HEK293 (cell line): ENCODE measurements around the gene METRNL.

ENCODE experiments used
- CTCF ChIA-PET: fragments of 350-600 bp; formaldehyde crosslinking; extraction: SDS; loops from one replicate; lab custom pipeline; 2021; ENCODE audit warnings: antibody characterized with exemption; lab: Yijun Ruan, JAX
- POLR2A ChIA-PET: fragments of 300-600 bp; formaldehyde crosslinking; extraction: SDS; loops from one replicate; lab custom pipeline; 2020; ENCODE audit warnings: antibody characterized with exemption, inconsistent platforms; lab: Yijun Ruan, JAX
- H3K27ac ChIP-seq: fragments of 200-500 bp; sonication (Bioruptor generic); 2 replicates; pipeline ENCODE4 v1.5.1; 2014; ENCODE audit warnings: low read depth, low read length, control low read depth, inconsistent platforms; ENCODE audit errors: extremely low read depth
- H3K36me3 ChIP-seq, 2 experiments: fragments of 200-500 bp in 1 of 2; sonication (Bioruptor generic) in 1 of 2; 1 replicate in 1 of 2; 2 replicates in 1 of 2; pipeline ENCODE4 v1.5.1; 2014 to 2017; ENCODE audit warnings: inconsistent platforms in 2 of 2, low read length in 2 of 2; ENCODE audit not compliant: control insufficient read depth in 2 of 2, insufficient read depth in 1 of 2
- H3K4me1 ChIP-seq: fragments of 200-500 bp; sonication (Bioruptor generic); 2 replicates; pipeline ENCODE4 v1.5.1; 2014; ENCODE audit warnings: mild to moderate bottlenecking, low read length, inconsistent platforms; ENCODE audit not compliant: control insufficient read depth, insufficient read depth
- H3K4me3 ChIP-seq: 2 replicates; pipeline ENCODE4 v1.5.1; 2011; ENCODE audit warnings: low read depth, mild to moderate bottlenecking, control low read depth, low read length, moderate library complexity
- H3K9me3 ChIP-seq: fragments of 200-500 bp; sonication (Bioruptor generic); 2 replicates; pipeline ENCODE4 v1.5.1; 2014; ENCODE audit warnings: low read depth, low read length, inconsistent platforms; ENCODE audit not compliant: control insufficient read depth, insufficient read depth
- BCL11B ChIP-seq: fragments of 450-650 bp; formaldehyde crosslinking; IDR thresholded peaks from 2 replicates; pipeline ENCODE4 v1.5.1; 2016; ENCODE audit warnings: low read depth, missing biosample characterization, missing genetic modification characterization
- HOXC10 ChIP-seq: sonication (generic); formaldehyde crosslinking; IDR thresholded peaks from 2 replicates; pipeline ENCODE4 v1.8.1; 2023; ENCODE audit warnings: mild to moderate bottlenecking, missing genetic modification reagents
- INSM2 ChIP-seq: fragments of 450-650 bp; formaldehyde crosslinking; IDR thresholded peaks from 2 replicates; pipeline ENCODE4 v1.5.1; 2016; ENCODE audit warnings: missing biosample characterization, missing genetic modification characterization
- KLF17 ChIP-seq: fragments of 450-650 bp; formaldehyde crosslinking; IDR thresholded peaks from 2 replicates; pipeline ENCODE4 v1.5.1; 2016; ENCODE audit warnings: missing biosample characterization, missing genetic modification characterization
- PRDM4 ChIP-seq: fragments of 450-650 bp; formaldehyde crosslinking; IDR thresholded peaks from 2 replicates; pipeline ENCODE4 v1.5.1; 2017; ENCODE audit warnings: missing biosample characterization, missing genetic modification characterization
- ZBTB10 ChIP-seq: fragments of 450-650 bp; formaldehyde crosslinking; IDR thresholded peaks from 2 replicates; pipeline ENCODE4 v1.5.1; 2016; ENCODE audit warnings: missing biosample characterization, missing genetic modification characterization
- ZBTB21 ChIP-seq: fragments of 450-650 bp; formaldehyde crosslinking; IDR thresholded peaks from 2 replicates; pipeline ENCODE4 v1.5.1; 2017; ENCODE audit warnings: missing biosample characterization, missing genetic modification characterization
- ZBTB8A ChIP-seq: fragments of 450-650 bp; formaldehyde crosslinking; IDR thresholded peaks from 2 replicates; pipeline ENCODE4 v1.5.1; 2016; ENCODE audit warnings: missing biosample characterization, missing genetic modification characterization
- ZNF10 ChIP-seq: fragments of 450-650 bp; formaldehyde crosslinking; IDR thresholded peaks from 2 replicates; pipeline ENCODE4 v1.5.1; 2017; ENCODE audit warnings: missing biosample characterization, missing genetic modification characterization
- ZNF214 ChIP-seq: fragments of 450-650 bp; formaldehyde crosslinking; IDR thresholded peaks from 2 replicates; pipeline ENCODE4 v1.5.1; 2017; ENCODE audit warnings: missing biosample characterization, mild to moderate bottlenecking, missing genetic modification characterization, borderline replicate concordance
- ZNF221 ChIP-seq: fragments of 450-650 bp; formaldehyde crosslinking; IDR thresholded peaks from 2 replicates; pipeline ENCODE4 v1.5.1; 2017; ENCODE audit warnings: missing biosample characterization, missing genetic modification characterization, borderline replicate concordance
- ZNF23 ChIP-seq: fragments of 450-650 bp; formaldehyde crosslinking; IDR thresholded peaks from 2 replicates; pipeline ENCODE4 v1.5.1; 2016; ENCODE audit warnings: missing biosample characterization, missing genetic modification characterization, borderline replicate concordance
- ZNF266 ChIP-seq: fragments of 450-650 bp; formaldehyde crosslinking; IDR thresholded peaks from 2 replicates; pipeline ENCODE4 v1.5.1; 2016; ENCODE audit warnings: missing biosample characterization, missing genetic modification characterization, low read depth
- ZNF274 ChIP-seq, 2 experiments: fragments of 200-500 bp in 1 of 2; fragments of 450-650 bp in 1 of 2; sonication (Bioruptor generic) in 1 of 2; formaldehyde crosslinking in 1 of 2; IDR thresholded peaks; 2 replicates each; pipeline versions ENCODE4 v1.5.1 to v1.6.1; 2014 to 2016; ENCODE audit warnings: borderline replicate concordance in 1 of 2, inconsistent platforms in 1 of 2, low read length in 1 of 2, missing biosample characterization in 1 of 2, missing genetic modification characterization in 1 of 2
- ZNF433 ChIP-seq: fragments of 450-650 bp; formaldehyde crosslinking; IDR thresholded peaks from 2 replicates; pipeline ENCODE4 v1.5.1; 2016; ENCODE audit warnings: missing biosample characterization, missing genetic modification characterization, low read depth
- ZNF48 ChIP-seq: fragments of 450-650 bp; formaldehyde crosslinking; IDR thresholded peaks from 2 replicates; pipeline ENCODE4 v1.5.1; 2016; ENCODE audit warnings: missing biosample characterization, missing genetic modification characterization
- ZNF530 ChIP-seq: fragments of 450-650 bp; formaldehyde crosslinking; IDR thresholded peaks from 2 replicates; pipeline ENCODE4 v1.5.1; 2016; ENCODE audit warnings: low read depth, missing biosample characterization, missing genetic modification characterization
- ZNF549 ChIP-seq: fragments of 450-650 bp; IDR thresholded peaks from 2 replicates; pipeline ENCODE4 v1.5.1; 2018; ENCODE audit warnings: missing biosample characterization, missing genetic modification characterization, mild to moderate bottlenecking, inconsistent platforms, moderate library complexity
- ZNF560 ChIP-seq: fragments of 450-650 bp; formaldehyde crosslinking; IDR thresholded peaks from 2 replicates; pipeline ENCODE4 v1.5.1; 2017; ENCODE audit warnings: missing biosample characterization, missing genetic modification characterization, borderline replicate concordance
- ZNF626 ChIP-seq: fragments of 450-650 bp; sonication (Bioruptor Pico); formaldehyde crosslinking; IDR thresholded peaks from 2 replicates; pipeline ENCODE4 v1.5.1; 2018; ENCODE audit warnings: missing biosample characterization, missing genetic modification characterization, inconsistent platforms
- ZNF707 ChIP-seq: fragments of 450-650 bp; formaldehyde crosslinking; IDR thresholded peaks from 2 replicates; pipeline ENCODE4 v1.5.1; 2016; ENCODE audit warnings: missing biosample characterization, missing genetic modification characterization

The METRNL gene

GRCh38 chr17:83086907-83087787 lies 7.7 kb downstream of the METRNL start:
- peaks cover 7% of the 10 kb centered on the region for H3K4me1 ChIP-seq
- ChIA-PET CTCF (no interaction called here), POLR2A (no interaction called here)

GRCh38 chr17:83087788-83088360 lies 8.5 kb downstream of the METRNL start:
- Histone ChIP-seq H3K4me1 (peaks cover 7% of the 10 kb centered on the region), H3K4me3 (no peak overlapping the region), H3K9me3 (no peaks in the 10 kb centered on the region), H3K27ac (no peak overlapping the region), H3K36me3 (peaks cover 0 to 30% of the 10 kb centered on the region in 2 experiments; a peak in 1 of 3 replicates)
- POLR2A ChIA-PET = no interaction called here
- TF ChIP-seq KLF17 (no peak), ZNF530 (tag by site-specific recombination) (no peak), ZNF214 (tag by site-specific recombination) (no peak), ZNF274 (IDR thresholded peaks at IDR 0.05; ENCODE audit: low read length) (no peak), ZNF274 (tag by site-specific recombination; IDR thresholded peaks at IDR 0.05; ENCODE audit: borderline replicate concordance) (no peak), ZBTB8A (no peak), ZNF626 (tag by site-specific recombination) (no peak), ZNF549 (tag by site-specific recombination) (no peak), ZNF560 (no peak), HOXC10 (CRISPR knock-in tag) (no peak), ZNF707 (tag by site-specific recombination) (no peak)
- CTCF ChIA-PET = no interaction called here

More at GRCh38 chr17:83086907-83087787, 7.7 kb downstream of the METRNL start:
- Histone ChIP-seq H3K36me3 (peaks cover 0 to 28% of the 10 kb centered on the region in 2 experiments; a peak in 1 of 3 replicates), H3K27ac (no peak overlapping the region), H3K4me3 (no peak overlapping the region)
- TF ChIP-seq ZNF433 (tag by site-specific recombination) = no peak
- no peak for TF ChIP-seq ZBTB21 (tag by site-specific recombination)
- TF ChIP-seq ZNF266 (tag by site-specific recombination) = no peak
- TF ChIP-seq BCL11B = no peak
- peak; percentile 60 for TF ChIP-seq ZNF10
- TF ChIP-seq PRDM4 (tag by site-specific recombination) = no peak
- TF ChIP-seq ZNF23 (tag by site-specific recombination) = no peak
- TF ChIP-seq, all 188 proteins: peak for 1
- H3K9me3 ChIP-seq = no peaks in the 10 kb centered on the region

GRCh38 chr17:83088451-83088850 lies 9.0 kb downstream of the METRNL start:
- Histone ChIP-seq H3K4me3 (no peak overlapping the region), H3K9me3 (no peaks in the 10 kb centered on the region), H3K4me1 (peaks cover 5% of the 10 kb centered on the region), H3K36me3 (peaks cover 0 to 31% of the 10 kb centered on the region in 2 experiments; a peak in 1 of 3 replicates), H3K27ac (no peak overlapping the region)
- POLR2A ChIA-PET = no interaction called here
- CTCF ChIA-PET = no interaction called here
- TF ChIP-seq INSM2 (tag by site-specific recombination) = no peak
- TF ChIP-seq ZBTB10 = no peak
- TF ChIP-seq ZNF48 (tag by site-specific recombination) = no peak
- TF ChIP-seq ZNF221 (tag by site-specific recombination) = no peak
